Ectodermal cell (in vitro differentiated cells): ENCODE measurements around the gene TFB2M. TPM values are rescaled to one million over a fixed set of nuclear protein-coding genes. Genes with fewer than 3 reads are reported as not detected.
A peak's percentile ranks its signal among the peaks of the same experiment; 100 is the strongest.
"Not testable (repeated sequence)": the region's sequence is repeated elsewhere in the genome, so short reads cannot be mapped to it uniquely, and the experiment has no call there.

Experiments
- H3K27ac ChIP-seq: 2 replicates; pipeline ENCODE4 v1.7.0; 2013; ENCODE audit warnings: mild to moderate bottlenecking, low read depth, low read length; ENCODE audit not compliant: insufficient read depth, poor library complexity, severe bottlenecking
- H3K27me3 ChIP-seq: 2 replicates; pipeline ENCODE4 v1.7.0; 2013; ENCODE audit warnings: mild to moderate bottlenecking, low read length; ENCODE audit not compliant: insufficient read depth, control insufficient read depth, poor library complexity, severe bottlenecking
- H3K36me3 ChIP-seq: one replicate; pipeline ENCODE4 v1.7.0; 2013; ENCODE audit warnings: low read length; ENCODE audit not compliant: control insufficient read depth, insufficient read depth
- H3K4me1 ChIP-seq: one replicate; pipeline ENCODE4 v1.7.0; 2013; ENCODE audit warnings: low read length; ENCODE audit not compliant: control insufficient read depth, insufficient read depth
- H3K4me3 ChIP-seq: 2 replicates; pipeline ENCODE4 v1.7.0; 2013; ENCODE audit warnings: low read depth, low read length, control low read depth; ENCODE audit not compliant: insufficient read depth
- H3K9me3 ChIP-seq: 2 replicates; pipeline ENCODE4 v1.7.0; 2013; ENCODE audit warnings: mild to moderate bottlenecking, low read length, moderate library complexity; ENCODE audit not compliant: control insufficient read depth
- WGBS, 2 experiments: methylation state at CpG; one replicate each; pipeline ENCODE4 v1.1.7; 2013; ENCODE audit warnings: missing lambda C conversion rate in 2 of 2; 5-methylcytosine and 5-hydroxymethylcytosine counted together
- polyA plus RNA-seq, 4 experiments: library from polyadenylated mRNA; stranded (reverse); fragments of 50-300 nt; gene quantifications; one replicate each; pipeline ENCODE4 v1.2.3, GENCODE V29; 2013

The TFB2M gene
- 17.1 TPM for polyA plus RNA-seq (2013, experiment 1 of 4)
- polyA plus RNA-seq (2013, experiment 2 of 4): 18.2 TPM
- 15.4 TPM for polyA plus RNA-seq (2013, experiment 3 of 4)
- 15.1 TPM for polyA plus RNA-seq (2013, experiment 4 of 4)

DNA sequence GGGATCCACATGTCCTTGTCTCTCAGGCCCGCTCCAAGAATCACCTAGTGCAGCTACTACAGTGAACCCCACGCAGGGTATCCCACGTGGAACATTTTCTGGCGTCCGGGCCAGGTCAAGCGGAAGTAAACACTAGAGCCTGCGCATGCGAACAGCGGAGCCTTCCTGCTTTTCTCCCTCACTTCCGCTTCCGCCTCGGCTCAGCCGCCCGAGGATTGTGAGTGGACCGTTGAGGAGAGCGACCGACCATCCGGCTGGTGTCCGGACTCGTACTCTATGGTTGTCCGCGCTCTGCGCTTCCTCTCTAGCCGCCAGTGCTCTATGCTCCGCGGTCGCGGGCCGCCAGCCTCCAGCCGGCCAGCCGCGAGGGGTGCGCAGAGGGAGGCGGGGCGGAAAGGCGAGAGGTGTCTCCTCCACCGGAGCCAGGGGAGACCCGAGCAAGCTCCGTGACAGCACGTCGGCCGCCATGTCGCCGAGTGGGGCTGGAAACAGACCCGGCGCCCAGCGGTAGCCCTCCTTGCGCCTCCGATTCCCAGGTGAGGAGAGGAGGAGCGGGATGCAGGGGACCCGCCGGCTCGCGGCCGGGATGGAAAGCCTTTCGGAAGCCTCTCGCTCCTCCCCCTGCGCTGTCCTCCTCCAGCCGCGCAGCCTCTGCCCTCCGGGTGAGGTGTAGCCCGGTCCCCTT, at the start of gene TFB2M, which contains the start of gene CNST:
TFB2M (minus strand) TSS at position 134 of the 685 bp plus-strand sequence; CDS start at position 11, 123 bp downstream.
CNST (plus strand) TSS at position 329 of the 685 bp plus-strand sequence. CDS start 25,107 bp downstream, outside the sequence.
- Histone ChIP-seq H3K36me3 (no peaks in the 10 kb centered on the region), H3K4me3 (peak within 1 kb of the TSS; percentile 89), H3K27ac (peak within 1 kb of the TSS; percentile 75), H3K4me1 (peaks cover 9% of the 10 kb centered on the region), H3K27me3 (no peaks in the 10 kb centered on the region), H3K9me3 (no peaks in the 10 kb centered on the region)
- 0 to 1% methylated on average over 61 to 62 of the region's 62 CpGs for WGBS, 2 experiments

GRCh38 chr1:246613096-246613758, 47.2 kb upstream of the TFB2M start:
- H3K27ac ChIP-seq: no peak overlapping the region
- peaks cover 6% of the 10 kb centered on the region for H3K4me1 ChIP-seq
- no peaks in the 10 kb centered on the region for H3K27me3 ChIP-seq
- H3K36me3 ChIP-seq: no peaks in the 10 kb centered on the region
- no peaks in the 10 kb centered on the region for H3K9me3 ChIP-seq
- no peak overlapping the region for H3K4me3 ChIP-seq
- WGBS, 2 experiments: 94% methylated on average over 6 of the region's 6 CpGs

GRCh38 chr1:246609632-246610031, 43.6 kb upstream of the TFB2M start:
- H3K36me3 ChIP-seq: no peaks in the 10 kb centered on the region
- H3K4me3 ChIP-seq: no peak overlapping the region
- no peak overlapping the region for H3K27ac ChIP-seq
- no peaks in the 10 kb centered on the region for H3K27me3 ChIP-seq
- H3K4me1 ChIP-seq: no peaks in the 10 kb centered on the region
- H3K9me3 ChIP-seq: no peaks in the 10 kb centered on the region
- 88 to 93% methylated on average over 4 of the region's 4 CpGs for WGBS, 2 experiments

DNA sequence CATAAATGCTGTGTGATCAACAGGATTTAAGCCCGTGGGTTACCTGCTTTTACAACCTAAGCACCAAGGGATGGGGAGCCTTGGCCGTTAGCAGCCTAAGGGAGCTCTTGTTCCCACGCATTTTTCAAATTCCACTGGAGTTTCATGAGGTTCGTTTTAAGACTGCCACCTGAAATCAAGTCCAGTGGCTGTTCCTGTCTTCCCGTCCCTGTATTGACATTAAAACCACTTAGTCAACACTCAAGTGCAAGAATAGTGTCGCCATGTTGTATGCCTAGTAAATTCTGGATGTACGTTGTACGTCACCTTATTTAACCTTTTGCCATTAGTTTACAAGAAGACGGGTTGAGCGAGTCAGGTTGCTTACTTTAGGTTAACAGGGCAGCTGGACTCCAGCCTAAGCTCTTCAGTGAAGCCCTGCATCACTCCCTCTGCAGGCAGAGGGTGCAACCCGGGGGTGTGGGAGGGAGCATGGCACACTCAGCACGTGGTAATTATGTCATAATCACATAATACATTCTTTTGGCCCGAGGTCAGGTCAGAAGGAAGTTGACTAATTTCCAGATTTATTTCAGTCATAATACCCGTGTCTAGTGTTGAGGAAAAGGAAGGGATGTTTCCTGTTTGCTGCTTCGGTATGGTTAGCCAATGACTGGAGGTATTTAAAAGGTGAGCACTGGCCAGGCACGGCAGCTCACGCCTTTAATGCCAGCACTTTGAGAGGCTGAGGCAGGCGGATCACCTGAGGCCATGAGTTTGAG, 42.7 kb upstream of the TFB2M start:
- Histone ChIP-seq H3K4me1 (no peaks in the 10 kb centered on the region), H3K36me3 (no peaks in the 10 kb centered on the region), H3K27ac (no peak overlapping the region), H3K4me3 (no peak overlapping the region), H3K9me3 (no peaks in the 10 kb centered on the region), H3K27me3 (no peaks in the 10 kb centered on the region)
- 88% methylated on average over 18 of the region's 18 CpGs for WGBS, 2 experiments

DNA sequence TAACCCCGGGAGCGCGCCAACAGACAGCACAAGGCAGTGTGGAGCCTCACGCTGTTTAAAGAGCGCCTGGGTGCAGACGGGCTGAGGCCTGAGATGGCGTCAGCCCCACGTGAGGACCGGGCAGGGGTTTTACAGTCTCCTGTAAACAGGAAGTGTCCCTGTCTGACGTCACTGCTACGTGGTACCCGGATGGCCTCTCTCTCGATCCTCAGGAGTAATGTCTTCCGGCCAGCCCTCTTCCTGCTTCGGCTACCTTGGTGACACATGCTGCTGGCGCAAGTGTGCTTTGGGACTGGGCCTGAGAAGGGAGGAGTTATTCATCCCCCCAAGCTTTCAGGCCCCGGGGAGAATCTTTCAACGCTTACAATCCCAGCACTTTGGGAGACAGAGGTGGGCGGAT, 41.4 kb upstream of the TFB2M start:
- Histone ChIP-seq H3K4me3 (no peak overlapping the region), H3K4me1 (no peaks in the 10 kb centered on the region), H3K27me3 (no peaks in the 10 kb centered on the region), H3K27ac (no peak overlapping the region), H3K36me3 (no peaks in the 10 kb centered on the region), H3K9me3 (no peaks in the 10 kb centered on the region)
- 91% methylated on average over 19 of the region's 19 CpGs for WGBS, 2 experiments

GRCh38 chr1:246605231-246605630, 39.2 kb upstream of the TFB2M start:
- WGBS, 2 experiments: 96 to 97% methylated on average over 19 of the region's 19 CpGs
- H3K9me3 ChIP-seq, H3K27me3 ChIP-seq, H3K27ac ChIP-seq, H3K4me3 ChIP-seq, H3K36me3 ChIP-seq, H3K4me1 ChIP-seq: not testable (repeated sequence)

- Histone ChIP-seq H3K36me3 (no peaks in the 10 kb centered on the region), H3K9me3 (no peaks in the 10 kb centered on the region), H3K27me3 (no peaks in the 10 kb centered on the region), H3K27ac (no peak overlapping the region), H3K4me1 (no peaks in the 10 kb centered on the region), H3K4me3 (no peak overlapping the region)
- WGBS, 2 experiments: 93 to 97% methylated on average over 3 of the region's 3 CpGs
Observed at GRCh38 chr1:246602194-246602593, 36.1 kb upstream of the TFB2M start.

DNA sequence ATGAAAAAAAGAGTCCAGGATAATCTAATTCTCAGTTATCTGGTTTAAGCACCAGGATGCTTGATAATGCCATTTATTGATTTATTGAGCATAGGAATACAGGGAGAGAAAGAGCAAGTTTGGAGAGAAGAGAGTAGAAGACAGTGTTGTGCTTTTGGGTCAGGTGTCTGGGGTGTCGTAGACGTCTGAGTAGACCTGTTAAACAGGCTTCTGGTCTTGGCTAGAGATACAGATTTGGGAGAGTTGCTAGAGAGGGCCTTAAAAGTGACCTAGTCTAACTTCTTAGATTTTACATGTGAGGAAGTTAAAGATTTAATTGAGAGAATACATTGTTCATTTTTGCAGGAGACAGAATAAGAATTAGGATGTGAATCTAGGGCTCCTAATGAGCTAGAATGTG, 34.5 kb upstream of the TFB2M start:
- H3K27me3 ChIP-seq: no peaks in the 10 kb centered on the region
- no peak overlapping the region for H3K4me3 ChIP-seq
- no peak overlapping the region for H3K27ac ChIP-seq
- H3K4me1 ChIP-seq: no peaks in the 10 kb centered on the region
- WGBS, 2 experiments: 94 to 98% methylated on average over 2 of the region's 2 CpGs
- H3K9me3 ChIP-seq: no peaks in the 10 kb centered on the region
- H3K36me3 ChIP-seq: no peaks in the 10 kb centered on the region

DNA sequence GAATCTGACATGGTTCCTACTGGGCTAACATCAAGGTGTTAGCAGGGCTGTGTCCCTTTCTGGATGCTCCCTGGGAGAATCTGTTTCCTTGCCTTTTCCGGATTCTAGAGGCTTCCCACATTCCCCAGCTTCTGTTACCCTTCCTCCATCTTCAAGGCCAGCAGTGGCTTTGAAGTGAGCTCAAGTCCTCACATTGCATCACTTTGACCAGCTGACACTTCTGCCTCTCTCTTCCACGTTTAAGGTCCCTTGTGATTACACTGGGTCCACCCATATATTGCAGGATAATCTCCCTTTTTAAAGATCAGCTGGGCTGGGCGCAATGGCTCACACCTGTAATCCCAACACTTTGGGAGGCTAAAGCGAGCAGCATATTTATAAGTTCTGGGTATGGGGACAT, 33.3 kb upstream of the TFB2M start:
- Histone ChIP-seq H3K27ac (no peak overlapping the region), H3K9me3 (no peaks in the 10 kb centered on the region), H3K4me3 (no peak overlapping the region), H3K36me3 (no peaks in the 10 kb centered on the region), H3K4me1 (no peaks in the 10 kb centered on the region), H3K27me3 (no peaks in the 10 kb centered on the region)
- 86 to 91% methylated on average over 4 of the region's 4 CpGs for WGBS, 2 experiments

DNA sequence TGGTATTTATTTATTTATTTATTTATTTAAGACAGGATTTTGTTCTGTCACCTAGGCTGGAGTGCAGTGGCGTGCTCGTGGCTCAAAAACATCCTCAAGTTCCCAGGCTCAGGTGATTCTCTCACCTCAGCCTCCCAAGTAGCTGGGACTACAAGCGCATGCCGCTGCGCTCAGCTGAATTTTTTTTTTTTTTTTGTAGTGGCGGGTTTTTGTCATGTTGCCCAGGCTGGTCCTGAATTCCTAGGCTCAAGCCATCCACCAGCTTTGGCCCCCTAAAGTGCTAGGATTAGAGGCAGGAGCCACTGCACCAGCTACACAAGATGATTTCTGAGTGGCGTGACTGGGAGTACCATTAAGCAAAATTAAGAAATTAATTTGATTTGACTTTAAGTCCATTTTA, 31.9 kb upstream of the TFB2M start:
- H3K4me3 ChIP-seq: no peak overlapping the region
- H3K9me3 ChIP-seq: no peaks in the 10 kb centered on the region
- no peaks in the 10 kb centered on the region for H3K36me3 ChIP-seq
- H3K27me3 ChIP-seq: no peaks in the 10 kb centered on the region
- H3K27ac ChIP-seq: no peak overlapping the region
- H3K4me1 ChIP-seq: no peaks in the 10 kb centered on the region
- WGBS, 2 experiments: 85 to 95% methylated on average over 7 of the region's 7 CpGs
